ENCODE results near the gene INTS12. TPM values are rescaled to one million over a fixed set of nuclear protein-coding genes. Genes with fewer than 3 reads are reported as not detected.

INTS12 gene
- total RNA-seq, 4 donors from 2014 or later, result 16.7 to 27.3 (median 24.4) TPM

- intact Hi-C loops (cut with DNase I; ENCODE audit: low total_unique reads), result loop anchor here (5.0 kb wide), 1 partner anchor 193 kb away; no protein-coding TSS in a partner anchor
- Histone ChIP-seq H3K27me3 (no peaks in the 10 kb centered on the region), H3K4me3 (peak overlapping the region in 1 of 4 donors; percentile 26), H3K9me3 (no peaks in the 10 kb centered on the region), H3K27ac (no peak overlapping the region), H3K4me1 (peaks cover 13 to 16% of the 10 kb centered on the region in 2 donors), H3K36me3 (no peaks in the 10 kb centered on the region)
- DNase-seq (no peak), ATAC-seq (no peak)
- in situ Hi-C loops (cut with MboI; ENCODE audit: low sequenced_read_pairs in 4 of 4), result loop anchor here in 3 of 4 donors (10.0 to 25.0 kb wide), 3 partner anchors 191 to 578 kb away; partner anchors contain the start of gene TET2 (in 2 of the 3)
- TF ChIP-seq POLR2A (IDR thresholded peaks at IDR 0.05), result no peak
- TF ChIP-seq, protein P1, sequence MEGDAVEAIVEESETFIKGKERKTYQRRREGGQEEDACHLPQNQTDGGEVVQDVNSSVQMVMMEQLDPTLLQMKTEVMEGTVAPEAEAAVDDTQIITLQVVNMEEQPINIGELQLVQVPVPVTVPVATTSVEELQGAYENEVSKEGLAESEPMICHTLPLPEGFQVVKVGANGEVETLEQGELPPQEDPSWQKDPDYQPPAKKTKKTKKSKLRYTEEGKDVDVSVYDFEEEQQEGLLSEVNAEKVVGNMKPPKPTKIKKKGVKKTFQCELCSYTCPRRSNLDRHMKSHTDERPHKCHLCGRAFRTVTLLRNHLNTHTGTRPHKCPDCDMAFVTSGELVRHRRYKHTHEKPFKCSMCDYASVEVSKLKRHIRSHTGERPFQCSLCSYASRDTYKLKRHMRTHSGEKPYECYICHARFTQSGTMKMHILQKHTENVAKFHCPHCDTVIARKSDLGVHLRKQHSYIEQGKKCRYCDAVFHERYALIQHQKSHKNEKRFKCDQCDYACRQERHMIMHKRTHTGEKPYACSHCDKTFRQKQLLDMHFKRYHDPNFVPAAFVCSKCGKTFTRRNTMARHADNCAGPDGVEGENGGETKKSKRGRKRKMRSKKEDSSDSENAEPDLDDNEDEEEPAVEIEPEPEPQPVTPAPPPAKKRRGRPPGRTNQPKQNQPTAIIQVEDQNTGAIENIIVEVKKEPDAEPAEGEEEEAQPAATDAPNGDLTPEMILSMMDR (IDR thresholded peaks at IDR 0.05 in 4 of 5, conservative IDR thresholded peaks at IDR 0.05 in 1 of 5), result peak in 4 of 5 experiments; percentile 23 to 59 (median 43)
Measured at GRCh38 chr4:105715692-105716278, 7.3 kb upstream of the INTS12 start.

GRCh38 chr4:105714932-105715331 lies 6.4 kb upstream of the INTS12 start:
- no peak for ATAC-seq
- Histone ChIP-seq H3K4me1 (peaks cover 13 to 23% of the 10 kb centered on the region in 2 donors), H3K27ac (no peak overlapping the region), H3K36me3 (no peaks in the 10 kb centered on the region), H3K9me3 (no peaks in the 10 kb centered on the region), H3K4me3 (peak overlapping the region in 1 of 4 donors; percentile 28), H3K27me3 (no peaks in the 10 kb centered on the region)
- no peak for TF ChIP-seq POLR2A (IDR thresholded peaks at IDR 0.05)
- TF ChIP-seq, protein P1 (IDR thresholded peaks at IDR 0.05 in 4 of 5, conservative IDR thresholded peaks at IDR 0.05 in 1 of 5), result no peak
- no peak for DNase-seq
- intact Hi-C loops (cut with DNase I; ENCODE audit: low total_unique reads), result loop anchor here (5.0 kb wide), 1 partner anchor 193 kb away; no protein-coding TSS in a partner anchor
- in situ Hi-C loops (cut with MboI; ENCODE audit: low sequenced_read_pairs in 4 of 4), result loop anchor here in 3 of 4 donors (10.0 to 25.0 kb wide), 3 partner anchors 190 to 578 kb away; partner anchors contain the start of gene TET2 (in 2 of the 3)

- TF ChIP-seq POLR2A (IDR thresholded peaks at IDR 0.05), result no peak
- TF ChIP-seq, protein P1 (IDR thresholded peaks at IDR 0.05 in 4 of 5, conservative IDR thresholded peaks at IDR 0.05 in 1 of 5), result no peak
- Histone ChIP-seq H3K4me3 (peak overlapping the region in 2 of 4 donors; percentile 15 to 28), H3K9me3 (no peaks in the 10 kb centered on the region), H3K27ac (no peak overlapping the region), H3K4me1 (peaks cover 21 to 30% of the 10 kb centered on the region in 2 donors), H3K36me3 (no peaks in the 10 kb centered on the region), H3K27me3 (no peaks in the 10 kb centered on the region)
- ATAC-seq (peak in 1 of 2 donors; percentile 51), DNase-seq (no peak)
- in situ Hi-C loops (cut with MboI; ENCODE audit: low sequenced_read_pairs in 4 of 4), result loop anchor here in 3 of 4 donors (10.0 to 25.0 kb wide), 3 partner anchors 189 to 577 kb away; partner anchors contain the start of gene TET2 (in 2 of the 3)
- intact Hi-C loops (cut with DNase I; ENCODE audit: low total_unique reads), result no loop called here
Measured at GRCh38 chr4:105714071-105714521, 5.6 kb upstream of the INTS12 start.

GRCh38 chr4:105712766-105713165 lies 4.3 kb upstream of the INTS12 start:
- no peaks in the 10 kb centered on the region for H3K36me3 ChIP-seq
- DNase-seq (no peak), ATAC-seq (no peak)
- intact Hi-C loops (cut with DNase I; ENCODE audit: low total_unique reads), result no loop called here
- H3K27me3 ChIP-seq, result no peaks in the 10 kb centered on the region
- TF ChIP-seq, protein P1 (IDR thresholded peaks at IDR 0.05 in 4 of 5, conservative IDR thresholded peaks at IDR 0.05 in 1 of 5), result no peak
- TF ChIP-seq POLR2A (IDR thresholded peaks at IDR 0.05), result no peak
- H3K4me3 ChIP-seq, result no peak overlapping the region
- H3K4me1 ChIP-seq, result peaks cover 21 to 33% of the 10 kb centered on the region in 2 donors
- no peaks in the 10 kb centered on the region for H3K9me3 ChIP-seq
- in situ Hi-C loops (cut with MboI; ENCODE audit: low sequenced_read_pairs in 4 of 4), result loop anchor here in 3 of 4 donors (10.0 to 25.0 kb wide), 3 partner anchors 188 to 575 kb away; partner anchors contain the start of gene TET2 (in 2 of the 3)
- no peak overlapping the region for H3K27ac ChIP-seq
